ENCODE measurements around the gene PRKCD. TPM values are rescaled to one million over a fixed set of nuclear protein-coding genes. Genes with fewer than 3 reads are reported as not detected.

PRKCD gene
- total and polyA plus RNA-seq, 2 of the 4 experiments (the other 2 are of a cell fraction) = 4.3 to 19.0 TPM

GRCh38 chr3:53173107-53173506 lies 12.1 kb downstream of the PRKCD start:
- DNase-seq = no peak
- Histone ChIP-seq H3K27ac (ENCODE audit: insufficient read depth, low read length) (no peak overlapping the region), H2AK9ac (replicated peaks; ENCODE audit: low read depth, low read length, poor library complexity) (no peak overlapping the region), H3K4me2 (ENCODE audit: low read depth, low read length) (no peak overlapping the region), H4K5ac (ENCODE audit: low read depth, low read length) (no peak overlapping the region), H3K27me3 (ENCODE audit: control insufficient read depth, insufficient read depth, low read length) (no peaks in the 10 kb centered on the region), H2BK5ac (ENCODE audit: low read depth, low read length, poor library complexity, severe bottlenecking) (no peak overlapping the region), H3K9me3 (ENCODE audit: control insufficient read depth, insufficient read depth, low read length) (no peaks in the 10 kb centered on the region), H3K18ac (ENCODE audit: low read depth, low read length) (no peak overlapping the region), H3K14ac (replicated peaks; ENCODE audit: low read depth, low read length) (no peak overlapping the region), H2BK20ac (ENCODE audit: low read depth, low read length) (no peak overlapping the region), H2BK120ac (ENCODE audit: low read depth, low read length) (no peak overlapping the region), H4K20me1 (ENCODE audit: insufficient read depth, low read length) (peaks cover 10% of the 10 kb centered on the region; the same call in 1 of the 2 replicates), H2BK15ac (ENCODE audit: low read depth, low read length) (no peak overlapping the region), H2AFZ (replicated peaks; ENCODE audit: low read length, poor library complexity) (no peak overlapping the region), H4K8ac (ENCODE audit: low read depth in 2 of 2, low read length in 2 of 2) (no peak overlapping the region), H4K91ac (ENCODE audit: insufficient read depth, low read depth, low read length) (no peak overlapping the region), H3K4ac (ENCODE audit: low read depth, low read length) (no peak overlapping the region), H3K36me3 (ENCODE audit: control insufficient read depth, insufficient read depth, low read length) (peaks cover 4% of the 10 kb centered on the region), H3K4me3 (ENCODE audit: insufficient read depth, low read depth, low read length) (no peak overlapping the region), H3K9me1 (ENCODE audit: insufficient read depth, low read length) (peaks cover 6% of the 10 kb centered on the region; the same call in 1 of the 2 replicates), H3K79me1 (ENCODE audit: low read depth in 1 of 2, low read length in 2 of 2) (peaks cover 0 to 61% of the 10 kb centered on the region in 2 experiments), H3K9ac (ENCODE audit: low read depth, low read length) (no peak overlapping the region), H3K56ac (ENCODE audit: extremely low read depth, insufficient read depth, low read length) (no peak overlapping the region), H3K23ac (ENCODE audit: low read depth, low read length) (no peak overlapping the region), H2AK5ac (ENCODE audit: low read depth, low read length) (no peak overlapping the region), H3K4me1 (ENCODE audit: control insufficient read depth, insufficient read depth, low read length) (no peaks in the 10 kb centered on the region)
- no peak for TF ChIP-seq USF2 (IDR thresholded peaks at IDR 0.05; ENCODE audit: low read depth, low read length)
- no peak for TF ChIP-seq CHD1 (IDR thresholded peaks at IDR 0.05; ENCODE audit: low read depth, low read length)
- TF ChIP-seq RFX5 (IDR thresholded peaks at IDR 0.05; ENCODE audit: low read depth, low read length) = no peak
- no peak for TF ChIP-seq BHLHE40 (IDR thresholded peaks at IDR 0.05; ENCODE audit: low read depth, low read length)
- no peak for TF ChIP-seq MAZ (IDR thresholded peaks at IDR 0.05; ENCODE audit: borderline replicate concordance, low read depth, low read length)
- no peak for TF ChIP-seq MXI1 (IDR thresholded peaks at IDR 0.05; ENCODE audit: borderline replicate concordance, low read depth, low read length)
- TF ChIP-seq MAFK (IDR thresholded peaks at IDR 0.05; ENCODE audit: low read depth, low read length) = no peak
- no peak for TF ChIP-seq FOS (IDR thresholded peaks at IDR 0.05; ENCODE audit: low read depth, low read length)
- no peak for TF ChIP-seq CEBPB (IDR thresholded peaks at IDR 0.05; ENCODE audit: low read depth, low read length)
- TF ChIP-seq NFE2L2 (IDR thresholded peaks at IDR 0.05; ENCODE audit: low read depth, low read length) = no peak
- TF ChIP-seq POLR2A (IDR thresholded peaks at IDR 0.05; ENCODE audit: low read depth, low read length) = no peak
- no peak for TF ChIP-seq CTCF (conservative IDR thresholded peaks at IDR 0.05; ENCODE audit: low read depth, low read length)
- TF ChIP-seq RCOR1 (IDR thresholded peaks at IDR 0.05; ENCODE audit: insufficient replicate concordance, low read length) = no peak
- TF ChIP-seq SMC3 (IDR thresholded peaks at IDR 0.05; ENCODE audit: low read depth, low read length) = no peak
- no peak for TF ChIP-seq ELK1 (IDR thresholded peaks at IDR 0.05; ENCODE audit: borderline replicate concordance, low read depth, low read length)
- no peak for TF ChIP-seq RAD21 (IDR thresholded peaks at IDR 0.05; ENCODE audit: low read length)
- intact Hi-C loops (cut with micrococcal nuclease) (no loop called here), in situ Hi-C loops (cut with MboI; ENCODE audit: low sequenced_read_pairs) (no loop called here), dilution Hi-C loops (cut with HindIII; ENCODE audit: low sequenced_read_pairs, unreplicated experiment) (no loop called here)
- ATAC-seq (ENCODE audit: low read depth) = no peak
- ChIA-PET POLR2A (ENCODE audit: unreplicated experiment) (no interaction called here), CTCF (no interaction called here)
- 80% methylated on average over 2 of the region's 5 CpGs; no CpG with 5 or more reads in 1 of the 2 experiments for WGBS, 2 experiments (ENCODE audit: extremely low coverage in 2 of 2, insufficient read length in 1 of 2)
- no TSS peak for BruUV-seq (replicated peaks)

All from IMR-90 (cell line).